Femur (tissue), 1 donor: Measurements from ENCODE around the gene DNAJC11.
A peak's percentile ranks its signal among the peaks of the same experiment; 100 is the strongest.
"Not testable (repeated sequence)": the region's sequence is repeated elsewhere in the genome, so short reads cannot be mapped to it uniquely, and the experiment has no call there.

Experiments
- DNase-seq: peaks from one replicate; pipeline ENCODE4 v3.0.0-alpha.2; 2017

Gene DNAJC11

GRCh38 chr1:6623269-6623965 lies 78.2 kb downstream of the DNAJC11 start:
- no peak for DNase-seq

GRCh38 chr1:6622396-6623152 lies 79.0 kb downstream of the DNAJC11 start:
- DNase-seq: no peak

- DNase-seq: no peak
These were observed 79.9 kb downstream of the DNAJC11 start for GRCh38 chr1:6621429-6622391.

- no peak for DNase-seq
These were observed 82.6 kb downstream of the DNAJC11 start for GRCh38 chr1:6619045-6619444.

GRCh38 chr1:6614929-6615785 lies 86.5 kb downstream of the DNAJC11 start:
- DNase-seq: peak; percentile 33

GRCh38 chr1:6614019-6614928 lies 87.3 kb downstream of the DNAJC11 start:
- peak; percentile 66 for DNase-seq

GRCh38 chr1:6613361-6614018 lies 88.1 kb downstream of the DNAJC11 start, which contains the start of gene PHF13:
PHF13 (plus strand) TSS chr1:6613731; CDS start chr1:6614067, 336 bp downstream.
- peak; percentile 100 for DNase-seq

- peak; percentile 71 for DNase-seq
These were observed 88.8 kb downstream of the DNAJC11 start for GRCh38 chr1:6612641-6613360.

GRCh38 chr1:6603915-6604558 lies 97.6 kb downstream of the DNAJC11 start:
- peak; percentile 83 for DNase-seq

GRCh38 chr1:6603238-6603914 lies 98.2 kb downstream of the DNAJC11 start:
- peak; percentile 89 for DNase-seq

GRCh38 chr1:6602669-6603237 lies 98.9 kb downstream of the DNAJC11 start, which contains the start of gene KLHL21:
KLHL21 (minus strand) TSS chr1:6602869; CDS start chr1:6602817, 52 bp downstream.
- DNase-seq: peak; percentile 92

GRCh38 chr1:6601923-6602668 lies 99.5 kb downstream of the DNAJC11 start:
- DNase-seq: no peak

- DNase-seq: peak; percentile 80
These were observed 100.3 kb downstream of the DNAJC11 start for GRCh38 chr1:6601049-6601922.

GRCh38 chr1:6600410-6601048 lies 101.1 kb downstream of the DNAJC11 start:
- DNase-seq: no peak

GRCh38 chr1:6599991-6600390 lies 101.6 kb downstream of the DNAJC11 start:
- DNase-seq: not testable (repeated sequence)
